ENCODE data around the gene RAB11FIP4.

RAB11FIP4 gene

DNA sequence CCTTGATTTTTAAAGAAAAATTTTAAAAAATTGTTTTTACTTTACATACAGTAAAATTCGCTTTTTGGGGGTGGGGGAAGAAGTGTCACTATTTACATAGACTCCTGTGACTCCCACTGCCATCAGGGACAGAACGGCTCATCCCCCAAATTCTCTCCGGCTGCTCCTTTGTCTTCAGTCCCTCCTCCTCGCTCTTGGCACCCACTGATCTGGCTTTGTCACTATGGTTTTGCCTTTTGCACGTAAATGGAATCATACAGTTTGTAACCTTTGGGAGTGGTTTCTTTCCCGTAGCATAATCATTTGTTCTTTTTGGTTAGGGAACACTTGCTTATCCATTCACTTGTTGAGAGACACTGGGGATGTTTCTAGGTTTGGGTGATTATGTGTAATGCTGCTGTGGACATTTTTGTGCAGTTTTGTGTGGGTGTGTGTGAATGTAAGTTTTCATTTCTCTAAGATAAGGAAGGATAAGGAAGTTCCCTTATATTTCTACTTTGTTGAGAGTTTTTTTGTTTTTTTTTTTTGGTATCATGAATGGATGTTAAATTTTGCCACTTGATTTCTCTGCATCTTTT is 27.4 kb downstream of the RAB11FIP4 start:
- ChIA-PET POLR2A (no interaction called here), CTCF (no interaction called here)
- TF ChIP-seq, protein P1, sequence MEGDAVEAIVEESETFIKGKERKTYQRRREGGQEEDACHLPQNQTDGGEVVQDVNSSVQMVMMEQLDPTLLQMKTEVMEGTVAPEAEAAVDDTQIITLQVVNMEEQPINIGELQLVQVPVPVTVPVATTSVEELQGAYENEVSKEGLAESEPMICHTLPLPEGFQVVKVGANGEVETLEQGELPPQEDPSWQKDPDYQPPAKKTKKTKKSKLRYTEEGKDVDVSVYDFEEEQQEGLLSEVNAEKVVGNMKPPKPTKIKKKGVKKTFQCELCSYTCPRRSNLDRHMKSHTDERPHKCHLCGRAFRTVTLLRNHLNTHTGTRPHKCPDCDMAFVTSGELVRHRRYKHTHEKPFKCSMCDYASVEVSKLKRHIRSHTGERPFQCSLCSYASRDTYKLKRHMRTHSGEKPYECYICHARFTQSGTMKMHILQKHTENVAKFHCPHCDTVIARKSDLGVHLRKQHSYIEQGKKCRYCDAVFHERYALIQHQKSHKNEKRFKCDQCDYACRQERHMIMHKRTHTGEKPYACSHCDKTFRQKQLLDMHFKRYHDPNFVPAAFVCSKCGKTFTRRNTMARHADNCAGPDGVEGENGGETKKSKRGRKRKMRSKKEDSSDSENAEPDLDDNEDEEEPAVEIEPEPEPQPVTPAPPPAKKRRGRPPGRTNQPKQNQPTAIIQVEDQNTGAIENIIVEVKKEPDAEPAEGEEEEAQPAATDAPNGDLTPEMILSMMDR (IDR thresholded peaks at IDR 0.05; ENCODE audit: control extremely low read depth, extremely low read depth, low read depth, missing control alignments) = no peak
- no peak for DNase-seq (ENCODE audit: extremely low spot score)

DNA sequence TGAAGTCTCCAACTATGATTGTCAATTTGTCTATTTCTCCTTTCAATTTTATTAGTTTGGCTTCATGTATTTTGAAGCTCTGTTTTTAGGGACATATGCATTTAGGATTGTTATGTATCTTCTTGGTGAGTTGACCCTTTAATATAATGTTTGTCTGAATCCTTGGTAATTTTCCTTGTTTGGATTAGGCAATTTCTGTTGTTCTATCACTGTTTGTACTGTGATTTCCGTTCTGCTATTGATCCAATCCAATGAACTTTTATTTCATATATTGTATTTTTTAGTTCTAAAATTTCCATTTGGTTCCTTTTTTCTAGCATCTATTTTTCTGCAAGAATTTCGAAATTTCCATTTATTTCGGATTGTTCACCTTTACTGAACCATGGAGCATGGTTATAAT is 31.0 kb downstream of the RAB11FIP4 start:
- DNase-seq (ENCODE audit: extremely low spot score) = no peak
- POLR2A ChIA-PET = no interaction called here
- CTCF ChIA-PET = interaction anchor here (0.6 to 1.3 kb wide), 5 partner anchors 11 to 110 kb away, joined by 3 read pairs; no protein-coding TSS in a partner anchor
- TF ChIP-seq, protein P1 (IDR thresholded peaks at IDR 0.05; ENCODE audit: control extremely low read depth, extremely low read depth, low read depth, missing control alignments) = no peak

DNA sequence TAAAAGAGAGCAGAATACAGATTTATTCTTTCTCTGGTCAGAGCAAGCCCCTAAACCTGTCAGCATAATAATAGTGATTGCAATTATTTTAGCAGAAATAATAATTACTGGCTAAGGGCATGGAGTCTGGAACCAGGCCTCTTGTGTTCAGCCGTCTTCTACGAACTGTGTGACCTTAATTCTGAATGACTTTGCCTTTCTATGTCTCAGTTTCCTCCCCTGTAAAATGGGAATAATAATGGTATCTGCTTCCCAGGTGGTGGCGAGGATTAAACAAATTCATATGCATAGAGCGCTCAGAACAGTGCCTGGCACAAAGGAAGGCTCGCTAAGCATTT is 33.4 kb downstream of the RAB11FIP4 start:
- no peak for DNase-seq (ENCODE audit: extremely low spot score)
- ChIA-PET CTCF (interaction anchor here (0.9 to 1.8 kb wide), 3 partner anchors 9 to 57 kb away, joined by 3 to 9 read pairs (median 3); no protein-coding TSS in a partner anchor), POLR2A (no interaction called here)
- TF ChIP-seq, protein P1 (IDR thresholded peaks at IDR 0.05; ENCODE audit: control extremely low read depth, extremely low read depth, low read depth, missing control alignments) = no peak

DNA sequence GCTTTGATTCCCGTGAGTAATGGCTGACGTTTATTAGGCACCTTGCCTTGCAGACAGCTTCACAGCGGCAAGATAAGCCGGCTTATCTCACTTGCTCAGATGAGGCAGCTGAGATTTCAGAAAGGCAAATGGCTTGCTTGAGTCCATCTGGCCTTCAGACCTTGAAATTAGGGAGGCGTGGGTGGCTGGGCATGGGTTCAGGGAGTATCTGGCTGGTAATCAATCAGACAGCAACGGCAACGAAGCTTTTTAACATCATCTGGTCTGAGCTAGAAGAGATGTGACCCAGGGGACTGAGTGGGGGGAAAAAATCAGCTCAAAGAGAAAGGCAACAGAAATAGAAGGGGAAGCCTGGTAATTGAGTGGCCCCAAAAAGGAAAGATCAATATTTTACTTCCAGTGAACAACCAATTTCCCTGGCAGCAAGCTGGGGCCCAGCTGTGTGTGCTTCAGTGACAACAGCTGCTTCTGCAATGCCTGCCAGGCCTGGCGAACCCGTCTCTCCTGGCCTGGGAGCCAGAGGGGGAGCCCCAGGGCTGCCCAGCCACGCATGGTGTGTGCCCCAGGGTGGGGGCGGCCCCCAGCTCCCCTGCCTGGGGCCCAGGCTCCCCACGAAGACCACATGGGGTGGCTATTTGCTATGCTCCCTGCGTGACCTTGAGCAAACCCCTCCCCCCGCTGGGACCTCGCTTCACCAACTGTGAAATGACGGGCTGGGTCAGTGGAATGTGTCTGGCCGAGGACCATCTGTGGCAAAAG is 34.0 kb downstream of the RAB11FIP4 start:
- DNase-seq (ENCODE audit: extremely low spot score) = no peak
- POLR2A ChIA-PET = no interaction called here
- CTCF ChIA-PET = interaction anchor here (0.9 to 1.8 kb wide), 3 partner anchors 9 to 58 kb away, joined by 3 to 9 read pairs (median 3); no protein-coding TSS in a partner anchor

DNA sequence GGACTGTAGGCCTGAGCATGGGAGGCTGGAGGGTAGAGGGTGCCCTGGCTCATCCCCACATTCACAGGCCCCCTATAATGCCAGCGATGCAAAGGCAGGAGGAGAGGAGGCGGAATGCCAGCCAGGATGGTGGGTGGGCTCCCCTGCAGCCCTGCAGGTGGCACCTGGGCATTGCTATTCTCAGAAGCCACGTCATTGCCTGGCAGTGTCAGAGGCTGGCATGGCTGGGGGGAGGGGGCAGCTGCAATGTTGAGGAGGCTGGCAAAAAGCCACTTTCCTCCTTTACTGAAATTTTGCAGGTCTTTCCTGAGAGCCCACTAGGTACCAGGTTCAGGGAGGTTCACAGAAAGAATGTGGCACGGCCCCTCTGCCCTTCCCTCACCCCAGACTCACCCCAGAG is 36.2 kb downstream of the RAB11FIP4 start:
- TF ChIP-seq, protein P1 (IDR thresholded peaks at IDR 0.05; ENCODE audit: control extremely low read depth, extremely low read depth, low read depth, missing control alignments) = no peak
- CTCF ChIA-PET = interaction anchor here (2.3 kb wide), 1 partner anchor 9 kb away, joined by 4 read pairs; no protein-coding TSS in a partner anchor
- DNase-seq (ENCODE audit: extremely low spot score) = no peak

More for the DNA sequence above, 34.0 kb downstream of the RAB11FIP4 start:
- TF ChIP-seq, protein P1 (IDR thresholded peaks at IDR 0.05; ENCODE audit: control extremely low read depth, extremely low read depth, low read depth, missing control alignments) = no peak

DNA sequence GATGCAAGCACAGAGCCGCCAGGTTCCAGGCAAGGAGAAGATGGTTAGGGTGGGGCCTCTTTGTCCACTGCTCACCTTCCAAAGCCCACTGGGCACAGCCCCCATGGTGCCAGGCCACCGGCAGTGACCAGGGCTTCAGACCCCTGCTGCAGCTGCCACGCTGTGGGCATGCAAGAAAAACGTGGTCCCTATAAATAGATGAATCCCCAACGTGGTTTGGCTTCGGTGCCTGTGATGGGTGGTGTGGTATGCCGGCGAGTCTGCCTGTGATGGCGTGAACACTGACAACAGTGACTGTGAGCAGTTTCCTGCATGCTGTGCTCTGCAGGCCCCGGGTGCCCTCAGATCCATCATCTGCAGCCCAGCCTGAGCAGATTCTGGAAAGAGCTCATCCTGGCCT is 36.6 kb downstream of the RAB11FIP4 start:
- TF ChIP-seq, protein P1 (IDR thresholded peaks at IDR 0.05; ENCODE audit: control extremely low read depth, extremely low read depth, low read depth, missing control alignments) = no peak
- POLR2A ChIA-PET = no interaction called here
- CTCF ChIA-PET = interaction anchor here (2.3 kb wide), 1 partner anchor 9 kb away, joined by 4 read pairs; no protein-coding TSS in a partner anchor
- no peak for DNase-seq (ENCODE audit: extremely low spot score)

More for the DNA sequence above, 36.2 kb downstream of the RAB11FIP4 start:
- POLR2A ChIA-PET = no interaction called here
